Hair follicle dermal papilla cell (primary cell): ENCODE data around the gene TUBGCP4. TPM values are rescaled to one million over a fixed set of nuclear protein-coding genes. Genes with fewer than 3 reads are reported as not detected.

Experiments
- total RNA-seq: library from RNA; depleted of rRNA; stranded (reverse); fragments of >200 nt; gene quantifications from 2 replicates; pipeline ENCODE4 v1.2.3, GENCODE V29; 2012

Gene TUBGCP4
- 10.5 and 13.6 TPM in 2 replicates for total RNA-seq

GRCh38 chr15:43370975-43371974 is at the start of gene TUBGCP4, which contains the start of gene ZSCAN29:
Gene TUBGCP4, plus strand, starts transcription at chr15:43371101. Its CDS starts 254 bp downstream, at chr15:43371355.
Gene ZSCAN29, minus strand, starts transcription at chr15:43371043. Its CDS starts 1,130 bp downstream, at chr15:43369913.

GRCh38 chr15:43329960-43330779 is 40.7 kb upstream of the TUBGCP4 start, which contains the start of gene LCMT2:
Gene LCMT2, minus strand, starts transcription at chr15:43330573. Its CDS starts 84 bp downstream, at chr15:43330489.

Other genes starting within 250 kb of the TUBGCP4 start
- 15.4 and 18.2 TPM in 2 replicates for gene TMEM62, start 237.5 kb upstream of the TUBGCP4 start, total RNA-seq
- 70.6 and 81.2 TPM in 2 replicates for gene CCNDBP1, start 185.7 kb upstream of the TUBGCP4 start, total RNA-seq
- not detected in 2 replicates for gene EPB42, start 150.1 kb upstream of the TUBGCP4 start, total RNA-seq
- gene TGM5, start 104.2 kb upstream of the TUBGCP4 start, total RNA-seq: not detected in 2 replicates
- gene TGM7, start 68.8 kb upstream of the TUBGCP4 start, total RNA-seq: not detected in 2 replicates
- 7.5 and 9.2 TPM in 2 replicates for gene LCMT2, start 40.5 kb upstream of the TUBGCP4 start, total RNA-seq
- 25.8 and 26.0 TPM in 2 replicates for gene ZSCAN29, start 58 bp upstream of the TUBGCP4 start, total RNA-seq
- gene TP53BP1, start 122.1 kb downstream of the TUBGCP4 start, total RNA-seq: 82.0 and 90.9 TPM in 2 replicates
- 115 and 116 TPM in 2 replicates for gene MAP1A, start 146.5 kb downstream of the TUBGCP4 start, total RNA-seq
- gene PPIP5K1, start 219.1 kb downstream of the TUBGCP4 start, total RNA-seq: 21.0 and 44.5 TPM in 2 replicates
- not detected in 2 replicates for gene CKMT1B, start 222.9 kb downstream of the TUBGCP4 start, total RNA-seq
- gene STRC, start 247.7 kb downstream of the TUBGCP4 start, total RNA-seq: under 0.01 TPM in 1 of 2 replicates, not detected in the other